HG03135 (cell line): Measurements from ENCODE around the gene TAAR6.
"Not testable (repeated sequence)": the region's sequence is repeated elsewhere in the genome, so short reads cannot be mapped to it uniquely, and the experiment has no call there.

Experiments
- ATAC-seq: cut with Tn5 transposase; IDR thresholded peaks from one replicate; pipeline ENCODE4 v1.9.1; 2021; ENCODE audit warnings: mild to moderate bottlenecking, moderate library complexity; ENCODE audit not compliant: unreplicated experiment

TAAR6 gene

DNA sequence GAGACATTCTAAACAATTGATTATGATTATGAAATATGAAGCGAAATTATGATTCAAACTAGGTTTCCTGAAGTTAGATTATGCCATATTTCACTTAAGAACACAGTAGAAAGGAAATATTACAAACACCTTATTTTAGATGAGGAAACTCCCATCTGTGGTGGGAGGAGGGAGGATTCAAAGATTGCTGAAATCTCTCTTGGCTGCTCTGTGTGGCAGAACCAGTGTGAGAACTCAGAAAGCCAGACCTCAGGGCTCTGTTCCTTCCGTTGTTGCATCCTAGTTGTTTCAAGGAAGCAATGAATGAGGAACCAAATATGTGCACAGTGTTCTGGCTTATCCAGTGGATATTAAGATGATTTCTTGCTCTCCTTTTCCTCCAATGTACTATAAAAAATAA lies 17.3 kb downstream of the TAAR6 start:
- ATAC-seq = no peak

DNA sequence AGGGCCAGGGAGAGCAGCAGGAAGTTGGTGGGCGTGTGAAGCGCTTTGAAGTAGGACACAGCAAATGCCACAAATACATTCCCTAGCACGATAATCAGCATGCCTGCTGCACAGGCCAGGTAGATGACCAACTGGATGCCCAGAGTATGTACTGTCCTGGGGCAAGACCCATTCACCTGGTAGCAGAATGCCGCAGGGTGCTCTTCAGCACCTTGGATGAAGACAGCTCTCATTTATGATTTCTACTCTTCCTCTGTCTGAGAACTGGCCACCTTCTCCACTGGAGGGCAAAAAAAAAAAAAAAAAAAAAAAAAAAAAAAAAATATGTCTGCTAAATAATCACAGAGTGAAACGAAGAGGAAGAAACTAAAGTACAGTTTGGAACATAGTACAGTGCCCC lies 19.3 kb downstream of the TAAR6 start, which contains the start of gene TAAR5:
Gene TAAR5 (minus strand): TSS at position 288 of the 400 bp plus-strand sequence. CDS start 55 bp downstream, at position 233.
- no peak for ATAC-seq

GRCh38 chr6:132590362-132590761 lies 20.2 kb downstream of the TAAR6 start:
- no peak for ATAC-seq

GRCh38 chr6:132592855-132593254 lies 22.7 kb downstream of the TAAR6 start:
- ATAC-seq = no peak

GRCh38 chr6:132596201-132596600 lies 26.1 kb downstream of the TAAR6 start:
- no peak for ATAC-seq

DNA sequence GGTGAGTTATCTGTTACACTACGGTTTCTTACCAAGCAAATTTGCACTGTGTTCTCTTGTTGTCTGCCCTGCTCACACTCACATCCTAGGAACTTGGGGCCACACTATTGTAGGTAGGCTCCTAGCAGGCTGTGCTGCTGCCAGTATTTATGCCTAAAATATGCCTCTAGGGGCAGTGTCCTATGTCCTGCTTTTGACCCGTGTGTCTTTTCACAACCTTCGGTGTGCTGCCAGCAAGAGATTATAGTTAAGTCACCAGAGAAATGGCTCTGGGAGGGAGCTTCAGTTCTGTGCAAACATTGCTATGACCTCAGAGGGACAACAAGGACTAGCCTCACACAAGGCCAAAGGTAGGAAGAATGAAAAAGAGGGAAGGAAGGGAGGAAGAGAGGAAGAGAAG lies 28.4 kb downstream of the TAAR6 start:
- peak; percentile 60 for ATAC-seq

DNA sequence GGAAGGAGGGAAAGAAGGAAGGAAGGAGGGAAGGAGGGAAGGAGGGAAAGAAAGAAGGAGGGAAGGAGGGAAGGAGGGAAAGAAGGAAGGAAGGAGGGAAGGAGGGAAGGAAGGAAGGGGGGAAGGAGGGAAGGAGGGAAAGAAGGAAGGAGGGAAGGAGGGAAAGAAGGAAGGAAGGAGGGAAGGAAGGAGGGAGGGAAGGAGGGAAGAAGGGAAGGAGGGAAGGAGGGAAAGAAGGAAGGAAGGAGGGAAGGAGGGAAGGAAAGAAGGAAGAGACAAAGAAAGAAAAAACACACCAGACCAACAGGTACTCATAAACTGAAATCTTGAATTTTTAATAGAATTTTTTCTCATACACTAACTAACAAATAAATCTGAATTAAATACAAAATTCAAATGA lies 30.8 kb downstream of the TAAR6 start:
- not testable (repeated sequence) for ATAC-seq

GRCh38 chr6:132604635-132605152 lies 34.6 kb downstream of the TAAR6 start:
- no peak for ATAC-seq

- ATAC-seq = peak; percentile 90
Observed at GRCh38 chr6:132607544-132608233, 37.6 kb downstream of the TAAR6 start.

GRCh38 chr6:132611616-132612015 lies 41.5 kb downstream of the TAAR6 start:
- no peak for ATAC-seq

DNA sequence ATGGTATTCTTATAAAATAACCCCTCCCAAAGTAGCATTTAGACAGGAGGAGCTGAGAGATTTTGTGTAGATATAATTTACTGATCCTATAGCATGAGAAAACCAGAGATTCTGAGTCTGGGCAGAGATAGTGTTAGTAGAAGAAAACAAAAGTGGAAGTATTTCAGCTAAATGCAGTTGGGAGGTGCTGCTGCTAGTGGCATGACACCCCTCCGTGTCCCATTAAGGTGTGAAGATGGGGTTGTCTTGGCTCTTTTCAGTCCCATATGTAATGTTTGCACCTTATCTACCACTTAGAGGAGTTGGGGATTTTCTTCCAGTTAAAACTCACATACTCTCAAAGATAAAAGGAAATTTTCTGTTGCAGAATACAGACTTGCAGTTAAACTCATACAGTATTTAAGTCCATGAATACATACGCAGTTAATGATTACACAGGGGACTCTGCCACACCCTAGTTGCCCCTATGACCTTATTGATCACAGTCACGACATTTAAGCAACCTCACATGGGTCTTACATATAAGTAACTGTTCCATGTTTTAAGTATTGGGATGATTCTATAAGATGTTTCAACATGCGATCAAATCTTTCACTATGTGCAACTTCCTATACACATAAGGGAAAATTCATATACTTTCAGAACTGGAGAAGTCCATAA lies 42.5 kb downstream of the TAAR6 start:
- ATAC-seq = no peak

- peak; percentile 61 for ATAC-seq
Observed at GRCh38 chr6:132614554-132614953, 44.4 kb downstream of the TAAR6 start.

DNA sequence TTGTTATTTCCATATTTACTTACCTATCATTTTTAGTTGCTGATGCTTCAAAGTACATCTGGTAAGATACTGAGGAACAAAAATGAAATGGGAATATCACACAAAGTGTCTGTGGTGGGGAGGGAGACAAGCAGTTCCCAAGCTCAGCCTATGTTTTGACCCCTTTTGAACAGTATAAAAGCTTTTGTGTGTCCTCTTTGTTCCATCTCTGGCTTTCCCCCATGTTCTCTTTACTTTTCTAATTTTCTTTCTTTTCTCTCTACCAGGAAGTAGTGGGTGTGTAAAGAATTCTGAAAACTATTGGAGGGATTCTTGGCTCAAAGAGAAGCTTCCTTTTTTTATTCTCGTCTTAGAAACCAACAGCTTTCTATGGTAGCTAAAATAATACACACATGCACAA lies 46.6 kb downstream of the TAAR6 start:
- ATAC-seq = no peak
